HUES48 (cell line): ENCODE measurements around the gene CBLN3.
"Not testable (repeated sequence)": the region's sequence is repeated elsewhere in the genome, so short reads cannot be mapped to it uniquely, and the experiment has no call there.

Experiments used
- H3K27ac ChIP-seq: one replicate; pipeline ENCODE4 v1.7.0; 2013; ENCODE audit warnings: low read depth, low read length, inconsistent platforms
- H3K27me3 ChIP-seq: 2 replicates; pipeline ENCODE4 v1.6.1; 2013; ENCODE audit warnings: mild to moderate bottlenecking, low read length; ENCODE audit not compliant: control insufficient read depth, insufficient read depth
- H3K36me3 ChIP-seq: 2 replicates; pipeline ENCODE4 v1.6.1; 2013; ENCODE audit warnings: low read length; ENCODE audit not compliant: control insufficient read depth, insufficient read depth
- H3K4me1 ChIP-seq: 2 replicates; pipeline ENCODE4 v1.6.1; 2013; ENCODE audit warnings: mild to moderate bottlenecking, low read length; ENCODE audit not compliant: control insufficient read depth, insufficient read depth
- H3K4me3 ChIP-seq: 2 replicates; pipeline ENCODE4 v1.5.1; 2013; ENCODE audit warnings: mild to moderate bottlenecking, low read depth, low read length
- H3K9ac ChIP-seq: 2 replicates; pipeline ENCODE4 v1.6.1; 2013; ENCODE audit warnings: mild to moderate bottlenecking, low read depth, low read length, moderate library complexity
- H3K9me3 ChIP-seq: 2 replicates; pipeline ENCODE4 v1.6.1; 2013; ENCODE audit warnings: low read length; ENCODE audit not compliant: control insufficient read depth, insufficient read depth

CBLN3 gene

GRCh38 chr14:24389226-24389848, 40.1 kb downstream of the CBLN3 start:
- no peaks in the 10 kb centered on the region for H3K9me3 ChIP-seq
- H3K9ac ChIP-seq: no peak overlapping the region
- no peak overlapping the region for H3K27ac ChIP-seq
- H3K36me3 ChIP-seq: no peaks in the 10 kb centered on the region
- H3K4me3 ChIP-seq: no peak overlapping the region
- peaks cover 10% of the 10 kb centered on the region for H3K4me1 ChIP-seq
- no peaks in the 10 kb centered on the region for H3K27me3 ChIP-seq

- Histone ChIP-seq H3K4me3 (no peak overlapping the region), H3K4me1 (peaks cover 10% of the 10 kb centered on the region), H3K27ac (no peak overlapping the region), H3K36me3 (no peaks in the 10 kb centered on the region), H3K27me3 (no peaks in the 10 kb centered on the region), H3K9ac (no peak overlapping the region), H3K9me3 (no peaks in the 10 kb centered on the region)
Observed at GRCh38 chr14:24388474-24389179, 40.8 kb downstream of the CBLN3 start.

DNA sequence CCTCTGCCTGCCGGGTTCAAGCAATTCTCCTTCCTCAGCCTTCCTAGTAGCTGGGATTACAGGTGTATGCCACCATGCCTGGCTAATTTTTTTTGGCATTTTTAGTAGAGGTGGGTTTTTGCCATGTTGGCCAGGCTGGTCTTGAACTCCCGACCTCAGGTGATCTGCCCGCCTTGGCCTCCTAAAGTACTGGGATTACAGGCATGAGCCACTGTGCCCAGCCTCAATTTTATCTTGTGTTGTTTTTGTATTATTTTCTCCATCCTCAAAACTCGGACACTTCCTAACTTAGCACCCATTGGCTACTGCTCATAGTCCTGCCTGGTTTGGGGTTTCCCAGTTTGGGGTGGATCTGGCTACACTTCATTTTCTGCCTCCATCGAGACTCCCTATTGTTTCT, 41.9 kb downstream of the CBLN3 start:
- H3K9ac ChIP-seq, H3K27me3 ChIP-seq, H3K36me3 ChIP-seq, H3K9me3 ChIP-seq, H3K27ac ChIP-seq, H3K4me1 ChIP-seq, H3K4me3 ChIP-seq: not testable (repeated sequence)

- Histone ChIP-seq H3K9me3 (no peaks in the 10 kb centered on the region), H3K9ac (no peak overlapping the region), H3K27ac (no peak overlapping the region)
Observed at GRCh38 chr14:24387009-24387345, 42.5 kb downstream of the CBLN3 start.

GRCh38 chr14:24385524-24385923, 43.9 kb downstream of the CBLN3 start:
- H3K4me1 ChIP-seq: peaks cover 4% of the 10 kb centered on the region
- no peaks in the 10 kb centered on the region for H3K36me3 ChIP-seq
- no peaks in the 10 kb centered on the region for H3K9me3 ChIP-seq
- H3K27ac ChIP-seq: no peak overlapping the region
- no peak overlapping the region for H3K9ac ChIP-seq
- no peak overlapping the region for H3K4me3 ChIP-seq
- no peaks in the 10 kb centered on the region for H3K27me3 ChIP-seq

More at GRCh38 chr14:24387009-24387345, 42.5 kb downstream of the CBLN3 start:
- Histone ChIP-seq H3K36me3 (no peaks in the 10 kb centered on the region), H3K4me1 (peaks cover under 1% of the 10 kb centered on the region; the same call in 1 of the 2 replicates), H3K27me3 (no peaks in the 10 kb centered on the region), H3K4me3 (no peak overlapping the region)

- H3K27me3 ChIP-seq: no peaks in the 10 kb centered on the region
- H3K27ac ChIP-seq: no peak overlapping the region
- H3K9me3 ChIP-seq: no peaks in the 10 kb centered on the region
- peaks cover 6% of the 10 kb centered on the region for H3K4me1 ChIP-seq
- no peaks in the 10 kb centered on the region for H3K36me3 ChIP-seq
- no peak overlapping the region for H3K4me3 ChIP-seq
- H3K9ac ChIP-seq: no peak overlapping the region
Observed at GRCh38 chr14:24384169-24384568, 45.3 kb downstream of the CBLN3 start.

GRCh38 chr14:24382064-24382371, 47.5 kb downstream of the CBLN3 start:
- Histone ChIP-seq H3K36me3 (no peaks in the 10 kb centered on the region), H3K4me1 (peaks cover 9% of the 10 kb centered on the region), H3K27ac (no peak overlapping the region), H3K9ac (no peak overlapping the region), H3K4me3 (no peak overlapping the region), H3K9me3 (no peaks in the 10 kb centered on the region), H3K27me3 (no peaks in the 10 kb centered on the region)

DNA sequence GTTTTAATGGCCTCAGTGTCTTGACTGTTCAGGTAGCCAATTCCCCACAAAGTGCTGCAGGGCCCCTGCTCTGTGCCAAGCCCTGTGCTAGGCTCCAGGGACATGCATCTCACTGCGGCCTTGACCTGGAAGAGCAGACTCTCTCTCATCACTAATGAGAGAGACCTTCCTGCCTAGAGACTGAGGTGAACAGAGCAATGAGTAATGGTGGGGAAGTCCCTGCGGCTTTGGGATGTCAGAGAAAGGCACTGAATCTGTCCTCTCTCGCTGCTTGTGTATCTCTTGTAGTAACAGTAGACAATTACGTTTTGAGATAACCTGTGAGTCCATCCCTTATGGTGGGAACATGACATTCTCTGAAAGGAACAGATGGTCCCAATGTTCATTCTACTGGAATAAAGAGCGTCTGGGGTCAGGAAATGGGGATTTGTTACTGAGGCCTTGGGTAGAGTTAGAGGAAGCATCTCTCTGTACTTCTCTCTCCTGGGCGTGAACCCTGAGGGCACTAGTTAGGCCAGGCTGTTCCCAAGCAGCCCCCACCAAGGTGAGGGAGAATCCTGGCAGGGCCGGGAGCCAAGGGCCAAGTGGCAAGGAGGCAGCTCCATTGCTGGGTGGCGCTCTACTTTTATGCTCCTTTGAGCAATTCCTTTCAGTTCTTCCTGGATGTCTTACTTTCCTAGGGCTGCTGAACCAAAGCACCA, 48.0 kb downstream of the CBLN3 start:
- H3K9me3 ChIP-seq: no peaks in the 10 kb centered on the region
- peaks cover 14% of the 10 kb centered on the region for H3K4me1 ChIP-seq
- no peak overlapping the region for H3K9ac ChIP-seq
- no peaks in the 10 kb centered on the region for H3K36me3 ChIP-seq
- H3K4me3 ChIP-seq: no peak overlapping the region
- no peaks in the 10 kb centered on the region for H3K27me3 ChIP-seq
- no peak overlapping the region for H3K27ac ChIP-seq

DNA sequence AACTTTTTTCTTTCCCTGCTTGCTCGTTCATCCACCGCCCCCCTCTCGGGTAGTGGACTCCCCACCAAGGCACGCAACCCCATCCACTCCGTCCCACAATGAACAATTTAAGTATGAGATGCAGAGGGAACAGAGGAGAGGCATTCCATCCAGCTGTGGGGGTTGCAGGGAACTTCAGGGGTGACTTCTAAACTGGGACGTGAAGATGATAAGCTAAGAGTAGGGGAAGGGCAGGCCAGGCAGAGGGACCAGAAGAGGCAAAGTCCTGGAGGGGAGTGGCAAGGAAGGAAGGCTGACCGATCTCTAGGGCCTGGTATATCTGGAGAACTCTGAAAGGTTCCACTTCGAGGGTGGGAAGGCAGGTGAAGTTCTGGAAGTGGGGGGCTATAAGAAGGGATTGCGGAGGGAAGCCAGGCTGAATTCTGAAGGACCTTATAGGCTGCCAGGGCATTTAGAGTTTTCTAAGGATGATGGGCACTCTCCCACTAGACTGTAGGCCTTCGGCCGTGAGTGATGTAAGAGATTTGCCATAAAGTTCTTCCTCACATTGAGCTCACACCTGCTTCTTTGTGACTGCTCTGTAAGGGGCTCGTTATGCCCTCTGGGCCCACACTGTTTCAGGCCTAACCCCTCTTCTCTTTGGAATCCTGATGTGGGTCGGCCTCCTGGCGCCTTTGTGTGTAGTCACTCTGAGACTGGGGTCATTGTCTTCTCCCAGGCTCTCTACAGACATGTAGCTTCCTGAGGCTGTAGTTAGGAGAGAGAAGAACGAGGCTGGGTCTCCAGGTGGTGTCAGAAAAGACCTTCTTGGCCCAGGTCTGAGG, 49.3 kb downstream of the CBLN3 start:
- Histone ChIP-seq H3K4me1 (peaks cover 20% of the 10 kb centered on the region), H3K27me3 (no peaks in the 10 kb centered on the region), H3K27ac (no peak overlapping the region), H3K9me3 (no peaks in the 10 kb centered on the region), H3K36me3 (no peaks in the 10 kb centered on the region), H3K4me3 (no peak overlapping the region), H3K9ac (no peak overlapping the region)

- no peak overlapping the region for H3K9ac ChIP-seq
- H3K27ac ChIP-seq: no peak overlapping the region
- H3K27me3 ChIP-seq: no peaks in the 10 kb centered on the region
- peaks cover 20% of the 10 kb centered on the region for H3K4me1 ChIP-seq
- no peaks in the 10 kb centered on the region for H3K9me3 ChIP-seq
- no peaks in the 10 kb centered on the region for H3K36me3 ChIP-seq
- H3K4me3 ChIP-seq: no peak overlapping the region
Observed at GRCh38 chr14:24378981-24379906, 50.2 kb downstream of the CBLN3 start.
